ENCODE results near the gene CADPS. TPM values are rescaled to one million over a fixed set of nuclear protein-coding genes. Genes with fewer than 3 reads are reported as not detected.
A peak's percentile ranks its signal among the peaks of the same experiment; 100 is the strongest.

The CADPS gene
- total RNA-seq, 1 experiment from 2014 or later: not detected

DNA sequence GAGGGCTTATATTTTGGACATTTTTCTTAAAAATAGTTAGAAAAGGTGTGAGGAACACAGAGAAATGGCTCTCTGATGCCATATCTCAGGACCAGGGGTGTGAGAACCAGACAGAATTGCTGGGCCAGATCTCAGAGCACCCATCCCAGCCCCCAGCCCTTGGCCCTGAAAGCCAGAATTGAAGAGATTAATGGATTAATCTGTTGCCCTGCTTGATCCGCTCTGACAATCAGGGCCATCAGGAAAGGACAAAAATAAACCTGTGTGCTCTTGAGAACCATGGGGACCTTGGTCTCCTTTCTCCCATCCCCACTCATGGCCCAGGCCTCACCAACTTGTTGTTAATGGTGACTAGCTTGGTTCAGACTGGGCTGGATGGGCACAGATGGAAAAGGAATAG lies 113.5 kb downstream of the CADPS start:
- in situ Hi-C loops (cut with HindIII; ENCODE audit: low sequenced_read_pairs): no loop called here
- DNase-seq (ENCODE audit: low spot score): no peak

GRCh38 chr3:62761311-62761710 lies 113.9 kb downstream of the CADPS start:
- in situ Hi-C loops (cut with HindIII; ENCODE audit: low sequenced_read_pairs): no loop called here
- no peak for DNase-seq (ENCODE audit: low spot score)

DNA sequence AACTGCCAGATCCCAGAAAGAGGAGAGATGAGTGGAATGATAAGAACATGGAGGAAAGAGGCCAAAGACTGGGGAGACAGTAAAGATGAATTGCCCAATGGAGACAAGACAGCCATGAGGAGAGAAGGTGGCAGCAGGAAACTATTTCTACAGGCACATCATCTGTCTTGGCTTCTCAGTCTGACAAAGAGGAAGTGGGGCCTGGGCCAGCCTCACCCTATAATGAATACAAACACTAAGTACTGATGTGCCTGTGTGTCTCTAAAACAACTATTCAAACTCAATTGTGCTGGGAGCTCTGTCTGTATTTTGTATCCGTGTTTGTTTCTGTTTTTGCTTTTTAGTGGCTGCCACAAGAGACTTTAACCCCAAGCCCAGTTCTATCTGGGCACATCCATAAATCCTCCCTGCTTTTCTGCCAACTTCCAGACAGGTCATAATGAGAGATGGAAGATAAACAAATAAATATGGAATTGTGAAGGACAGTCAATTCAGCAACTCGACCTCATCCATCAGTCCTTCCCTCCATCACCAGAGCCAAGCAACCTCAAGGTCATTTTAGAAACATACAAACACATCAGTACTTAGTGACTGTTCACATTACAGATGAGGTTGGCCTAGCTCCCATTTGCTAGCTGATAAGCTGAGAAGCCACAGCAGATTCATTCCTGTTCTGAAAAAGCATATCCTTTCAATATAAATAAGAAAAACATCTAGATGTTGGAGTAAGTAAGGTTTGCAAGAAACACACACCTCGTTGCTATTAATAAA lies 116.7 kb downstream of the CADPS start:
- no peak for DNase-seq (ENCODE audit: low spot score)
- in situ Hi-C loops (cut with HindIII; ENCODE audit: low sequenced_read_pairs): no loop called here

DNA sequence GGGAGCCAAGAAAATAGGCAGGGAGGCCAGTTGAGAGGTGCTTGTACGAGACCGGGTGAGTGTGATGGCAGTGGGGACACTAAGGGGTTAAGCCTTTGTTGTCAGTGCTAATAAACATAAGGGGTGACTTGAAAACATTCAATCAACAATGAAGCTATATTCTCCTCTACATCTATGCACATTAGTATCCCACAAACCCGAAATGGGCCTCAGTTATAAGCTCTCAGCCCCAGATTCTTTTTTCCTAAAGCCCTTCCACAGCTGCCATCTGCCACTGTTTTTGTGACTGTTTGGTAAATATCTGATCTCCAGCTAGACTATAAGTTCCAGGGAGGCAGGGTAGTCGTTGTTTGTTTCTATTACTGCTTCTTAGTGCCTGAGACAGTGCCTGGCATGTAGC lies 118.2 kb downstream of the CADPS start:
- DNase-seq (ENCODE audit: low spot score): no peak
- in situ Hi-C loops (cut with HindIII; ENCODE audit: low sequenced_read_pairs): no loop called here

GRCh38 chr3:62755285-62755684 lies 119.9 kb downstream of the CADPS start:
- DNase-seq (ENCODE audit: low spot score): no peak
- in situ Hi-C loops (cut with HindIII; ENCODE audit: low sequenced_read_pairs): no loop called here

DNA sequence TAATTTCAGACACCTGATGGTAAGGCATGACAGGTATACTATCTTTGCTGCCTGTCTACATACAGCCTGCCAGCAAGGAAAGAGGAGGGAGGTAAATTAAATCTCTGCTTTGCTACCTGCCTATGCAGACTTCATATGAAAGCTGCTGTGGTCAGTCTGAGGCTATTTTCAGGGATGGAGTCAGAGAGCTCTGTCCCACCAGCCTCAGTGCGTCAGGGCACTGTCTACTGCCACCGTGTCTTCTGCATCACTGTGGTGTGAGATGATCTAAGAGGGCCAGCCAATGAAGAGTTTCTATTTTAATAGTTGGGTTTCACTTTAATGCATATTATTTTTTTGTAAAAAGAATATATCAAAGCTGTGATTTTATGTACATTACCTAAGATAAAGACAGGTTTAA lies 125.6 kb downstream of the CADPS start:
- in situ Hi-C loops (cut with HindIII; ENCODE audit: low sequenced_read_pairs): no loop called here

GRCh38 chr3:62749130-62749529 lies 126.1 kb downstream of the CADPS start:
- no peak for DNase-seq (ENCODE audit: low spot score)

More for the DNA sequence above, 125.6 kb downstream of the CADPS start:
- no peak for DNase-seq (ENCODE audit: low spot score)

DNA sequence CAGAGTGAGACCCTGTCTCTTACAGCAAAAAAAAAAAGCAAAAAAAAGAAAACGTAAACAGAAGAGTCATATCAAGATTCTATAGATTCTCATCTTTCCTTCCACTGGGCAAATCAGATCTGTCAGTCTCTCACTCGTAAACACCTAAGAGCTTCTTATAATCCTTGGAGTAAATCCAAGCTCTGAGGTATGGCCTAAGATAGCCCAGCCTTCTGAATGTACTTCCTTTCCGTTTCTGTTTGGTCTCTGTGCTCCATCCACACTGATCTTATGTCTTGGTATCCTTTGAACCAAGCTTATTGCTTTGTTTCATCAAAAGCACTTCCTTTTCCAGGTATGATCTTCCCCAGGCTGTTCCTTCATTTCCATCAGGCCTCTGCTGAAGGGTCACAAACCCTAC lies 137.8 kb downstream of the CADPS start:
- in situ Hi-C loops (cut with HindIII; ENCODE audit: low sequenced_read_pairs): no loop called here
- no peak for DNase-seq (ENCODE audit: low spot score)

More at GRCh38 chr3:62749130-62749529, 126.1 kb downstream of the CADPS start:
- in situ Hi-C loops (cut with HindIII; ENCODE audit: low sequenced_read_pairs): no loop called here

- in situ Hi-C loops (cut with HindIII; ENCODE audit: low sequenced_read_pairs): no loop called here
- DNase-seq (ENCODE audit: low spot score): no peak
These were observed 139.7 kb downstream of the CADPS start for GRCh38 chr3:62735510-62735909.

- peak; percentile 14 for DNase-seq (ENCODE audit: low spot score)
- in situ Hi-C loops (cut with HindIII; ENCODE audit: low sequenced_read_pairs): no loop called here
These were observed 142.9 kb downstream of the CADPS start for GRCh38 chr3:62732183-62732904.

DNA sequence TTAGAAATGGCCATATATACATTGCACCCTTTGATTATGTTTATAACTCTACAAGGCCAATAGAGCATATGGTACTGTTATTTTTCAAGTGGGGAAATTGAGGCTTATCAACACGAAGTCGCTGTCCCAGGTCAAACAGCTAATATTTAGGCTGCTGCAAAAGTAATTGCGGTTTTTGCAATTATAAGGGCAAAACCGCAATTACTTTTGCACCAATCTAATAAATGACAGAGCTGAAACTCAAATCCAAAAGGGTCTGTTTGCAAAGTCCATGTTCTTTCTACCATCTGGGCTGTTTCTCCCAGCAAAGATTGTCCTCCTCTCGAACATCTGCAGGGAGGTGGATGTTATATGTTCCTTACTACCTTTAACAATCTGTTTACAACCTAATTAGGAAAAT lies 147.2 kb downstream of the CADPS start:
- in situ Hi-C loops (cut with HindIII; ENCODE audit: low sequenced_read_pairs): no loop called here
- DNase-seq (ENCODE audit: low spot score): no peak

GRCh38 chr3:62727536-62727935 lies 147.7 kb downstream of the CADPS start:
- DNase-seq (ENCODE audit: low spot score): no peak
- in situ Hi-C loops (cut with HindIII; ENCODE audit: low sequenced_read_pairs): no loop called here

DNA sequence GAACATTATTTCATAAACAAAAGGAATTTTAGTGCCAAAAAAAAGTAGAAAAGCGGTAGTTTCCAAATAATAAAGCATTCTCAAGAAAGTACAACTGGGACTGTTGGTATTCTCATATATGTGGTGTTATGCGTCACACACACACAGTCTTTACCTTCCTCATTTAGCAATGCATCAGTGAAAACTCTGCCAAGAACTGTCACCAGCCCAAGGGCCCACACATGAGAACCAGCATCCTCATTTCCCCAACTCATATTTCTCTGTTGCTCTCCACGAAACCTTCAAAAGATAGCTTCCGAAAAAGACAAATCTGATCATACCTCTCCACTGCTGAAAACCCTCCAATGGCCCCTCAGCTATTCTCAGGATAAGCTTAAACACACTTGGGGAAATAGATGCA lies 150.7 kb downstream of the CADPS start:
- no peak for DNase-seq (ENCODE audit: low spot score)
- in situ Hi-C loops (cut with HindIII; ENCODE audit: low sequenced_read_pairs): no loop called here

- in situ Hi-C loops (cut with HindIII; ENCODE audit: low sequenced_read_pairs): no loop called here
- no peak for DNase-seq (ENCODE audit: low spot score)
These were observed 151.3 kb downstream of the CADPS start for GRCh38 chr3:62723914-62724217.

GRCh38 chr3:62723166-62723913 lies 151.9 kb downstream of the CADPS start:
- peak; percentile 86 for DNase-seq (ENCODE audit: low spot score)
- in situ Hi-C loops (cut with HindIII; ENCODE audit: low sequenced_read_pairs): no loop called here

GRCh38 chr3:62722344-62722743 lies 152.9 kb downstream of the CADPS start:
- in situ Hi-C loops (cut with HindIII; ENCODE audit: low sequenced_read_pairs): no loop called here
- no peak for DNase-seq (ENCODE audit: low spot score)

- in situ Hi-C loops (cut with HindIII; ENCODE audit: low sequenced_read_pairs): no loop called here
- peak; percentile 65 for DNase-seq (ENCODE audit: low spot score)
These were observed 156.5 kb downstream of the CADPS start for GRCh38 chr3:62718515-62719320.

GRCh38 chr3:62718011-62718410 lies 157.2 kb downstream of the CADPS start:
- in situ Hi-C loops (cut with HindIII; ENCODE audit: low sequenced_read_pairs): no loop called here
- no peak for DNase-seq (ENCODE audit: low spot score)

DNA sequence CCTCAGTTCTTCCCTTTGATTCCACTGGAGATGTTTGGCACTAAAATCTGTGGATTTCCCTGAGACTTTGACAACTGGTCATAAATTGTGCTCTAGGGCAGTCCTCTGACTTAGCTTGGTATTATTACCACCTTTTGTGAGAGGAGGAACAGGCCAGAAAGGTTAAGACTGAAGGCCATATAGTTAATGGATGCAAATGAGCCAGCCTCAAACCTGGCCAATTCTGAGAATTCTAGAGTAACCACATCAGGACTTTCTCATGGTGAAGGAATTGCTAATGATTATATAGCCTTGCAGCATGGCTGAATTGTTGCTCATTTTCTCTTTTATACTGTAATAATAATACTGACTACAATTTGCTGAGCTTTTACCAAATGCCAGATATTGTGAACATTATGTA lies 162.5 kb downstream of the CADPS start:
- in situ Hi-C loops (cut with HindIII; ENCODE audit: low sequenced_read_pairs): no loop called here
- no peak for DNase-seq (ENCODE audit: low spot score)

Measured in G401 (cell line).